ENCODE measurements around the gene RAD51B.

- TF ChIP-seq CTCF (conservative IDR thresholded peaks at IDR 0.05) (no peak), ZFX (IDR thresholded peaks at IDR 0.05) (no peak)
These were observed 893.3 kb downstream of the RAD51B start for GRCh38 chr14:68712703-68713370.

All from C4-2B (cell line).